Activated naive CD8-positive, alpha-beta T cell treated with anti-CD3 and anti-CD28 coated beads, Interleukin-2, amount 50 U/mL, for 24 hours (primary cell): ENCODE data around the gene SLC4A9.
"Not testable (repeated sequence)": the region's sequence is repeated elsewhere in the genome, so short reads cannot be mapped to it uniquely, and the experiment has no call there.

Experiments used
- ATAC-seq: fragments of 150-1000 bp; cut with Tn5 transposase; one replicate; pipeline ENCODE4 v1.10.0; 2021
- DNase-seq: peaks from one replicate; pipeline ENCODE4 v3.0.0; 2021
- H3K27ac Mint-ChIP-seq: one replicate; pipeline ENCODE4 v1.8.0; 2021; ENCODE audit warnings: mild to moderate bottlenecking, mixed read lengths
- H3K27me3 Mint-ChIP-seq: one replicate; pipeline ENCODE4 v1.8.0; 2021; ENCODE audit warnings: mixed read lengths
- H3K36me3 Mint-ChIP-seq: one replicate; pipeline ENCODE4 v1.8.0; 2021; ENCODE audit warnings: low read depth, mixed read lengths
- H3K4me1 Mint-ChIP-seq: one replicate; pipeline ENCODE4 v1.8.0; 2021; ENCODE audit warnings: mixed read lengths
- H3K4me3 Mint-ChIP-seq: one replicate; pipeline ENCODE4 v1.8.0; 2021; ENCODE audit warnings: mild to moderate bottlenecking, moderate library complexity, mixed read lengths
- H3K9me3 Mint-ChIP-seq: one replicate; pipeline ENCODE4 v1.8.0; 2021; ENCODE audit warnings: mixed read lengths

SLC4A9 gene

GRCh38 chr5:140328036-140328764, 31.8 kb upstream of the SLC4A9 start:
- Mint-ChIP-seq H3K36me3 (peaks cover 2% of the 10 kb centered on the region), H3K9me3 (no peaks in the 10 kb centered on the region)

GRCh38 chr5:140329739-140330481, 30.1 kb upstream of the SLC4A9 start:
- H3K4me1 Mint-ChIP-seq = peaks cover 6% of the 10 kb centered on the region
- no peaks in the 10 kb centered on the region for H3K9me3 Mint-ChIP-seq
- H3K27me3 Mint-ChIP-seq = no peaks in the 10 kb centered on the region
- no peak overlapping the region for H3K27ac Mint-ChIP-seq
- ATAC-seq (no peak), DNase-seq (no peak)
- H3K4me3 Mint-ChIP-seq = no peak overlapping the region
- H3K36me3 Mint-ChIP-seq = peaks cover 4% of the 10 kb centered on the region

More at GRCh38 chr5:140328036-140328764, 31.8 kb upstream of the SLC4A9 start:
- DNase-seq (no peak), ATAC-seq (no peak)
- no peak overlapping the region for H3K4me3 Mint-ChIP-seq
- no peak overlapping the region for H3K27ac Mint-ChIP-seq
- H3K4me1 Mint-ChIP-seq = peaks cover 14% of the 10 kb centered on the region
- H3K27me3 Mint-ChIP-seq = no peaks in the 10 kb centered on the region

GRCh38 chr5:140331638-140332037, 28.4 kb upstream of the SLC4A9 start:
- Mint-ChIP-seq H3K36me3 (peaks cover 4% of the 10 kb centered on the region), H3K9me3 (no peaks in the 10 kb centered on the region), H3K4me3 (no peak overlapping the region), H3K4me1 (peaks cover 5% of the 10 kb centered on the region), H3K27ac (no peak overlapping the region), H3K27me3 (no peaks in the 10 kb centered on the region)
- DNase-seq (no peak), ATAC-seq (no peak)

- H3K4me3 Mint-ChIP-seq = no peak overlapping the region
- H3K9me3 Mint-ChIP-seq = no peaks in the 10 kb centered on the region
- no peaks in the 10 kb centered on the region for H3K27me3 Mint-ChIP-seq
- peaks cover 11% of the 10 kb centered on the region for H3K4me1 Mint-ChIP-seq
- H3K36me3 Mint-ChIP-seq = peaks cover 4% of the 10 kb centered on the region
- no peak overlapping the region for H3K27ac Mint-ChIP-seq
- ATAC-seq = no peak
- DNase-seq = no peak
Measured at GRCh38 chr5:140336388-140336787, 23.6 kb upstream of the SLC4A9 start.

- no peak overlapping the region for H3K4me3 Mint-ChIP-seq
- no peak overlapping the region for H3K27ac Mint-ChIP-seq
- H3K27me3 Mint-ChIP-seq = no peaks in the 10 kb centered on the region
- no peaks in the 10 kb centered on the region for H3K9me3 Mint-ChIP-seq
- H3K4me1 Mint-ChIP-seq = peaks cover 22% of the 10 kb centered on the region
- DNase-seq (no peak), ATAC-seq (no peak)
- peaks cover 6% of the 10 kb centered on the region for H3K36me3 Mint-ChIP-seq
Measured at GRCh38 chr5:140337880-140338279, 22.1 kb upstream of the SLC4A9 start.

- peaks cover 27% of the 10 kb centered on the region for H3K4me1 Mint-ChIP-seq
- H3K36me3 Mint-ChIP-seq = peaks cover 3% of the 10 kb centered on the region
- H3K9me3 Mint-ChIP-seq = no peaks in the 10 kb centered on the region
- no peak overlapping the region for H3K27ac Mint-ChIP-seq
- DNase-seq = no peak
- no peaks in the 10 kb centered on the region for H3K27me3 Mint-ChIP-seq
- no peak for ATAC-seq
- no peak overlapping the region for H3K4me3 Mint-ChIP-seq
Measured at GRCh38 chr5:140338336-140338735, 21.7 kb upstream of the SLC4A9 start.

- Mint-ChIP-seq H3K36me3 (peaks cover 3% of the 10 kb centered on the region), H3K27me3 (no peaks in the 10 kb centered on the region), H3K27ac (no peak overlapping the region), H3K4me1 (peaks cover 33% of the 10 kb centered on the region), H3K9me3 (no peaks in the 10 kb centered on the region), H3K4me3 (no peak overlapping the region)
- DNase-seq (no peak), ATAC-seq (no peak)
Measured at GRCh38 chr5:140338908-140339307, 21.1 kb upstream of the SLC4A9 start.

GRCh38 chr5:140339636-140340035, 20.4 kb upstream of the SLC4A9 start:
- Mint-ChIP-seq H3K4me3 (no peak overlapping the region), H3K27ac (no peak overlapping the region), H3K36me3 (peaks cover 3% of the 10 kb centered on the region), H3K27me3 (no peaks in the 10 kb centered on the region), H3K4me1 (peaks cover 39% of the 10 kb centered on the region), H3K9me3 (no peaks in the 10 kb centered on the region)
- ATAC-seq (no peak), DNase-seq (no peak)

- Mint-ChIP-seq H3K4me1 (peaks cover 41% of the 10 kb centered on the region), H3K9me3 (no peaks in the 10 kb centered on the region), H3K4me3 (no peak overlapping the region), H3K27me3 (peaks cover 5% of the 10 kb centered on the region), H3K36me3 (peaks cover 3% of the 10 kb centered on the region), H3K27ac (no peak overlapping the region)
- DNase-seq (no peak), ATAC-seq (no peak)
Measured at GRCh38 chr5:140340605-140341121, 19.3 kb upstream of the SLC4A9 start.

- Mint-ChIP-seq H3K9me3 (no peaks in the 10 kb centered on the region), H3K27me3 (peaks cover 6% of the 10 kb centered on the region), H3K27ac (peak overlapping the region; percentile 86), H3K36me3 (peaks cover 3% of the 10 kb centered on the region), H3K4me1 (peaks cover 41% of the 10 kb centered on the region), H3K4me3 (peak overlapping the region; percentile 76)
- DNase-seq (no peak), ATAC-seq (no peak)
Measured at GRCh38 chr5:140341591-140341990, 18.4 kb upstream of the SLC4A9 start.

GRCh38 chr5:140342287-140342686, 17.7 kb upstream of the SLC4A9 start:
- Mint-ChIP-seq H3K36me3 (peaks cover 3% of the 10 kb centered on the region), H3K27me3 (peaks cover 6% of the 10 kb centered on the region), H3K4me1 (peaks cover 47% of the 10 kb centered on the region), H3K27ac (peak overlapping the region; percentile 86), H3K4me3 (peak overlapping the region; percentile 76), H3K9me3 (no peaks in the 10 kb centered on the region)
- peak; percentile 17 for ATAC-seq
- peak; percentile 44 for DNase-seq

GRCh38 chr5:140342896-140343295, 17.1 kb upstream of the SLC4A9 start:
- ATAC-seq = no peak
- no peak for DNase-seq
- Mint-ChIP-seq H3K36me3 (peaks cover 3% of the 10 kb centered on the region), H3K4me1 (peaks cover 47% of the 10 kb centered on the region), H3K27me3 (peaks cover 6% of the 10 kb centered on the region), H3K27ac (peak overlapping the region; percentile 86), H3K4me3 (peak overlapping the region; percentile 76), H3K9me3 (no peaks in the 10 kb centered on the region)

GRCh38 chr5:140343849-140344248, 16.1 kb upstream of the SLC4A9 start:
- not testable (repeated sequence) for H3K36me3 Mint-ChIP-seq, H3K9me3 Mint-ChIP-seq, ATAC-seq, H3K27me3 Mint-ChIP-seq, DNase-seq
- H3K4me3 Mint-ChIP-seq = peak overlapping the region; percentile 74
- H3K4me1 Mint-ChIP-seq = peaks cover 47% of the 10 kb centered on the region
- H3K27ac Mint-ChIP-seq = peak overlapping the region; percentile 55

- peaks cover 3% of the 10 kb centered on the region for H3K36me3 Mint-ChIP-seq
- ATAC-seq = peak; percentile 54
- H3K4me3 Mint-ChIP-seq = peak overlapping the region; percentile 74
- H3K4me1 Mint-ChIP-seq = peaks cover 47% of the 10 kb centered on the region
- H3K27ac Mint-ChIP-seq = no peak overlapping the region
- H3K9me3 Mint-ChIP-seq = no peaks in the 10 kb centered on the region
- H3K27me3 Mint-ChIP-seq = peaks cover 6% of the 10 kb centered on the region
- DNase-seq = peak; percentile 36
Measured at GRCh38 chr5:140344683-140345423, 15.1 kb upstream of the SLC4A9 start.
